ENCODE results near the gene KRR1.

DNA sequence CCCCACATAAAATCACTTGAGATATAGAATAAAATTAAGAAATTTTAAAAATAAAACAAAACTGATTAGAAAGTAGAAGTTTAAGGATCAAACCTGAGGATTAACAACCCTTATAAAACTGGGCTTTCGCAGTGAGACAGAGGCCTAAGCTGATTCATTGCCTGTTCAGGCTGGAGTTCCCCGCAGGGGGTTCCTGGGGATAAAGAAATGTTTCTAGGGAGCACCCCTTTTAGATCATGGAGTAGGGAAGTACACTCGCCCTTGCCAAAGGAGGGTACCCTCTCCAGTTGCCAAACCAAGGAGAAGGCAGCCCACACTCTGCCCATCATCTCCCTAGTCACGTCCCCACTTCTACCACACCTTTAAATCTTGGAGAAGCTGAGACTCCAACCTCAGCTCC lies 24.1 kb downstream of the KRR1 start:
- TF ChIP-seq, protein P1, sequence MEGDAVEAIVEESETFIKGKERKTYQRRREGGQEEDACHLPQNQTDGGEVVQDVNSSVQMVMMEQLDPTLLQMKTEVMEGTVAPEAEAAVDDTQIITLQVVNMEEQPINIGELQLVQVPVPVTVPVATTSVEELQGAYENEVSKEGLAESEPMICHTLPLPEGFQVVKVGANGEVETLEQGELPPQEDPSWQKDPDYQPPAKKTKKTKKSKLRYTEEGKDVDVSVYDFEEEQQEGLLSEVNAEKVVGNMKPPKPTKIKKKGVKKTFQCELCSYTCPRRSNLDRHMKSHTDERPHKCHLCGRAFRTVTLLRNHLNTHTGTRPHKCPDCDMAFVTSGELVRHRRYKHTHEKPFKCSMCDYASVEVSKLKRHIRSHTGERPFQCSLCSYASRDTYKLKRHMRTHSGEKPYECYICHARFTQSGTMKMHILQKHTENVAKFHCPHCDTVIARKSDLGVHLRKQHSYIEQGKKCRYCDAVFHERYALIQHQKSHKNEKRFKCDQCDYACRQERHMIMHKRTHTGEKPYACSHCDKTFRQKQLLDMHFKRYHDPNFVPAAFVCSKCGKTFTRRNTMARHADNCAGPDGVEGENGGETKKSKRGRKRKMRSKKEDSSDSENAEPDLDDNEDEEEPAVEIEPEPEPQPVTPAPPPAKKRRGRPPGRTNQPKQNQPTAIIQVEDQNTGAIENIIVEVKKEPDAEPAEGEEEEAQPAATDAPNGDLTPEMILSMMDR (conservative IDR thresholded peaks at IDR 0.05): no peak
- no peak for TF ChIP-seq ZFX (IDR thresholded peaks at IDR 0.05)

Measured in C4-2B (cell line).